H9 (cell line): ENCODE data around the gene GNAO1. TPM values are rescaled to one million over a fixed set of nuclear protein-coding genes. Genes with fewer than 3 reads are reported as not detected.

Experiments
- DNase-seq: peaks from one replicate; pipeline ENCODE4 v3.0.0-alpha.2; 2017
- H2AFZ ChIP-seq: one replicate; pipeline ENCODE4 v1.6.1; 2013; ENCODE audit warnings: mild to moderate bottlenecking, low read length, control low read depth, moderate library complexity
- H2AK5ac ChIP-seq: 2 replicates; pipeline ENCODE4 v1.6.1; 2013; ENCODE audit warnings: low read length, control low read depth, mixed read lengths; ENCODE audit not compliant: insufficient read length
- H2BK120ac ChIP-seq: one replicate; pipeline ENCODE4 v1.6.1; 2013; ENCODE audit warnings: low read depth, mild to moderate bottlenecking, low read length, control low read depth, inconsistent platforms; ENCODE audit not compliant: poor library complexity, severe bottlenecking
- H2BK12ac ChIP-seq: 2 replicates; pipeline ENCODE4 v1.6.1; 2013; ENCODE audit warnings: low read length, control low read depth, mixed read lengths, low read depth; ENCODE audit not compliant: insufficient read length
- H2BK15ac ChIP-seq: 2 replicates; pipeline ENCODE4 v1.6.1; 2013; ENCODE audit warnings: low read depth, low read length, control low read depth
- H2BK20ac ChIP-seq: one replicate; pipeline ENCODE4 v1.6.1; 2013; ENCODE audit warnings: low read depth, mild to moderate bottlenecking, low read length, control low read depth, inconsistent platforms; ENCODE audit not compliant: poor library complexity, severe bottlenecking
- H2BK5ac ChIP-seq: 2 replicates; pipeline ENCODE4 v1.6.1; 2013; ENCODE audit warnings: low read length, control low read depth, mixed read lengths; ENCODE audit not compliant: insufficient read length
- H3K14ac ChIP-seq: 2 replicates; pipeline ENCODE4 v1.6.1; 2013; ENCODE audit warnings: low read length, control low read depth; ENCODE audit not compliant: insufficient read depth
- H3K18ac ChIP-seq: 2 replicates; pipeline ENCODE4 v1.6.1; 2013; ENCODE audit warnings: low read depth, mild to moderate bottlenecking, mixed read lengths, low read length, control low read depth; ENCODE audit not compliant: insufficient read length
- H3K23ac ChIP-seq: 2 replicates; pipeline ENCODE4 v1.6.1; 2013; ENCODE audit warnings: low read length, control low read depth, mixed read lengths, low read depth; ENCODE audit not compliant: insufficient read length
- H3K23me2 ChIP-seq: 2 replicates; pipeline ENCODE4 v1.6.1; 2013; ENCODE audit warnings: low read depth, mild to moderate bottlenecking, mixed read lengths, low read length, control low read depth; ENCODE audit not compliant: insufficient read length, poor library complexity, severe bottlenecking
- H3K27ac ChIP-seq: 2 replicates; pipeline ENCODE4 v1.5.1; 2013; ENCODE audit warnings: low read length, control low read depth, mixed read lengths, low read depth; ENCODE audit not compliant: insufficient read length
- H3K27me3 ChIP-seq: 2 replicates; pipeline ENCODE4 v1.6.1; 2013; ENCODE audit warnings: low read length, control low read depth, inconsistent platforms; ENCODE audit not compliant: insufficient read depth
- H3K4ac ChIP-seq: 2 replicates; pipeline ENCODE4 v1.6.1; 2013; ENCODE audit warnings: low read depth, mild to moderate bottlenecking, control low read depth, inconsistent platforms, low read length, moderate library complexity
- H3K4me1 ChIP-seq: 2 replicates; pipeline ENCODE4 v1.6.1; 2013; ENCODE audit warnings: low read length, control low read depth, inconsistent platforms; ENCODE audit not compliant: insufficient read depth
- H3K4me2 ChIP-seq: 2 replicates; pipeline ENCODE4 v1.6.1; 2013; ENCODE audit warnings: low read length, control low read depth, mixed read lengths; ENCODE audit not compliant: insufficient read length, insufficient read depth
- H3K56ac ChIP-seq: 2 replicates; pipeline ENCODE4 v1.6.1; 2013; ENCODE audit warnings: low read depth, mild to moderate bottlenecking, mixed read lengths, low read length, control low read depth; ENCODE audit not compliant: insufficient read length
- H3K79me1 ChIP-seq: 2 replicates; pipeline ENCODE4 v1.6.1; 2013; ENCODE audit warnings: low read depth, mild to moderate bottlenecking, moderate library complexity, low read length, control low read depth, inconsistent platforms; ENCODE audit not compliant: insufficient read depth, poor library complexity, severe bottlenecking
- H3K79me2 ChIP-seq: 2 replicates; pipeline ENCODE4 v1.6.1; 2013; ENCODE audit warnings: low read length, control low read depth, inconsistent platforms; ENCODE audit not compliant: insufficient read depth
- H3K9ac ChIP-seq: 2 replicates; pipeline ENCODE4 v1.6.1; 2013; ENCODE audit warnings: low read length, control low read depth, mixed read lengths; ENCODE audit not compliant: insufficient read length; ENCODE audit errors: extremely low read depth
- H3K9me3 ChIP-seq: one replicate; pipeline ENCODE4 v1.6.1; 2013; ENCODE audit warnings: low read depth, low read length, inconsistent platforms; ENCODE audit not compliant: control insufficient read depth
- H3T11ph ChIP-seq: one replicate; pipeline ENCODE4 v1.6.1; 2013; ENCODE audit warnings: mild to moderate bottlenecking, low read length, control low read depth, inconsistent platforms
- H4K20me1 ChIP-seq: one replicate; pipeline ENCODE4 v1.6.1; 2013; ENCODE audit not compliant: control insufficient read depth, insufficient read length, insufficient read depth
- H4K5ac ChIP-seq: 2 replicates; pipeline ENCODE4 v1.6.1; 2013; ENCODE audit warnings: low read depth, mild to moderate bottlenecking, mixed read lengths, low read length, control low read depth; ENCODE audit not compliant: insufficient read length
- H4K8ac ChIP-seq: replicated peaks from 2 replicates; pipeline ENCODE4 v1.6.1; 2013; ENCODE audit warnings: low read length, control low read depth, mixed read lengths, low read depth; ENCODE audit not compliant: insufficient read length
- H4K91ac ChIP-seq: 2 replicates; pipeline ENCODE4 v1.6.1; 2013; ENCODE audit warnings: low read depth, mild to moderate bottlenecking, moderate library complexity, mixed read lengths, low read length, control low read depth; ENCODE audit not compliant: insufficient read length
- H3K27ac Mint-ChIP-seq, 3 experiments: 2 replicates in 2 of 3; 3 replicates in 1 of 3; pipeline ENCODE4 v1.8.0; 2020 to 2021; ENCODE audit warnings: mixed read lengths in 3 of 3, mild to moderate bottlenecking in 1 of 3, moderate library complexity in 1 of 3
- H3K27me3 Mint-ChIP-seq: 2 replicates; pipeline ENCODE4 v1.8.0; 2021; ENCODE audit warnings: low read depth, mild to moderate bottlenecking, moderate library complexity, mixed read lengths
- H3K36me3 Mint-ChIP-seq, 3 experiments: 2 replicates in 2 of 3; 3 replicates in 1 of 3; pipeline ENCODE4 v1.8.0; 2020 to 2021; ENCODE audit warnings: low read depth in 3 of 3, mixed read lengths in 3 of 3; ENCODE audit not compliant: insufficient read depth in 1 of 3
- H3K4me1 Mint-ChIP-seq, 2 experiments: 2 replicates each; pipeline ENCODE4 v1.8.0; 2020; ENCODE audit warnings: mixed read lengths in 2 of 2
- H3K4me3 Mint-ChIP-seq, 2 experiments: 2 replicates in 1 of 2; 3 replicates in 1 of 2; pipeline ENCODE4 v1.8.0; 2020 to 2021; ENCODE audit warnings: mild to moderate bottlenecking in 2 of 2, mixed read lengths in 2 of 2, moderate library complexity in 1 of 2
- H3K9me3 Mint-ChIP-seq, 2 experiments: 2 replicates in 1 of 2; 3 replicates in 1 of 2; pipeline ENCODE4 v1.8.0; 2020; ENCODE audit warnings: mild to moderate bottlenecking in 2 of 2, mixed read lengths in 2 of 2, moderate library complexity in 1 of 2
- WGBS: extraction: QIAGEN DNeasy Blood & Tissue Kit; methylation state at CpG from one replicate; pipeline ENCODE4 v1.1.7; 2013; ENCODE audit warnings: missing lambda C conversion rate, low lambda C conversion rate, mixed read lengths; ENCODE audit not compliant: insufficient read length; ENCODE audit errors: extremely low coverage; 5-methylcytosine and 5-hydroxymethylcytosine counted together
- total RNA-seq: library from RNA; stranded (reverse); gene quantifications from 2 replicates; pipeline ENCODE4 v1.2.1, GENCODE V29; 2021
- TF ChIP-seq, protein P1 (sequence below): fragments of 200-600 bp; sonication (generic); conservative IDR thresholded peaks from 3 replicates; pipeline ENCODE4 v1.8.0; 2021; ENCODE audit warnings: antibody characterized with exemption, mild to moderate bottlenecking

The GNAO1 gene
- total RNA-seq, 1 experiment from 2014 or later = 16.9 TPM

DNA sequence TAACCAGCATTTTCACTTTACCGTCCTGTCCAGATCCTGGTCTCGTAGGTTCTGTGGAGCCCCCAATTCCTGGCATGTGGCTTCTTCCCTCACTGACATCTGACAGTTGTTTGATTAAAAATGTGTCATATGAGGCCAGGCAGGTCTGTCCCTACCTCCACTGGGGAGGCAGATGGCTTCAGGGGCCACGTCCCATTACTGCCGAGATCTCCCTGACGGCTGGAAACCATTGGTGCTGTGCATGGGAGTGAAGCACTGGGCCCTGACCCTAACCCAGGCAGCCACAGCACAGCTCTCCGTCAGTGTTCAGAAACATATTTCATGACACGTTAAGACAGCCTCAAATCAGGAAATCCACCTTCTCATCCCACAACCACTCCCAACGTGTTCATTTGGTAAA, 77.5 kb downstream of the GNAO1 start:
- Histone ChIP-seq H3K9ac (no peak overlapping the region), H2BK20ac (no peak overlapping the region), H3K79me1 (no peaks in the 10 kb centered on the region), H2AK5ac (no peak overlapping the region), H2BK120ac (no peak overlapping the region), H3K9me3 (no peaks in the 10 kb centered on the region), H2BK12ac (no peak overlapping the region), H3K18ac (peak overlapping the region; percentile 66), H3K27ac (no peak overlapping the region), H4K5ac (no peak overlapping the region), H3K4me1 (peaks cover 9% of the 10 kb centered on the region; the same call in 1 of the 2 replicates), H2BK15ac (no peak overlapping the region), H2BK5ac (no peak overlapping the region), H2AFZ (no peak overlapping the region), H4K20me1 (no peaks in the 10 kb centered on the region), H3K23ac (no peak overlapping the region), H3K14ac (0 out of 2 replicates have a peak overlapping the region, but pooled peaks have one; percentile 14), H3K56ac (no peak overlapping the region), H3T11ph (no peak overlapping the region), H3K27me3 (no peaks in the 10 kb centered on the region), H3K23me2 (no peaks in the 10 kb centered on the region), H4K8ac (no peak overlapping the region), H3K4ac (no peak overlapping the region), H3K4me2 (no peak overlapping the region), H4K91ac (no peak overlapping the region), H3K79me2 (no peaks in the 10 kb centered on the region)
- no peak overlapping the region for H3K4me3 Mint-ChIP-seq
- peaks cover 20 to 30% of the 10 kb centered on the region in 2 experiments for H3K4me1 Mint-ChIP-seq
- H3K9me3 Mint-ChIP-seq = peaks cover 6% of the 10 kb centered on the region in 2 experiments
- no peaks in the 10 kb centered on the region for H3K27me3 Mint-ChIP-seq
- TF ChIP-seq, protein P1, sequence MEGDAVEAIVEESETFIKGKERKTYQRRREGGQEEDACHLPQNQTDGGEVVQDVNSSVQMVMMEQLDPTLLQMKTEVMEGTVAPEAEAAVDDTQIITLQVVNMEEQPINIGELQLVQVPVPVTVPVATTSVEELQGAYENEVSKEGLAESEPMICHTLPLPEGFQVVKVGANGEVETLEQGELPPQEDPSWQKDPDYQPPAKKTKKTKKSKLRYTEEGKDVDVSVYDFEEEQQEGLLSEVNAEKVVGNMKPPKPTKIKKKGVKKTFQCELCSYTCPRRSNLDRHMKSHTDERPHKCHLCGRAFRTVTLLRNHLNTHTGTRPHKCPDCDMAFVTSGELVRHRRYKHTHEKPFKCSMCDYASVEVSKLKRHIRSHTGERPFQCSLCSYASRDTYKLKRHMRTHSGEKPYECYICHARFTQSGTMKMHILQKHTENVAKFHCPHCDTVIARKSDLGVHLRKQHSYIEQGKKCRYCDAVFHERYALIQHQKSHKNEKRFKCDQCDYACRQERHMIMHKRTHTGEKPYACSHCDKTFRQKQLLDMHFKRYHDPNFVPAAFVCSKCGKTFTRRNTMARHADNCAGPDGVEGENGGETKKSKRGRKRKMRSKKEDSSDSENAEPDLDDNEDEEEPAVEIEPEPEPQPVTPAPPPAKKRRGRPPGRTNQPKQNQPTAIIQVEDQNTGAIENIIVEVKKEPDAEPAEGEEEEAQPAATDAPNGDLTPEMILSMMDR = no peak
- peak overlapping the region in 1 of 3 experiments; percentile 75; a peak in 3 of 7 replicates for H3K27ac Mint-ChIP-seq
- DNase-seq = no peak
- no CpG with 5 or more reads among the region's 8 CpGs for WGBS
- peaks cover 1 to 7% (median 2%) of the 10 kb centered on the region in 3 experiments; a peak in 5 of 7 replicates for H3K36me3 Mint-ChIP-seq
